Middle frontal gyrus (tissue), 1 donor: ENCODE measurements around the gene DMD.

Experiments
- DNase-seq: peaks from one replicate; pipeline ENCODE4 v3.0.0-alpha.2; 2015; ENCODE audit warnings: low spot score; ENCODE audit errors: extremely low spot score

DMD gene

DNA sequence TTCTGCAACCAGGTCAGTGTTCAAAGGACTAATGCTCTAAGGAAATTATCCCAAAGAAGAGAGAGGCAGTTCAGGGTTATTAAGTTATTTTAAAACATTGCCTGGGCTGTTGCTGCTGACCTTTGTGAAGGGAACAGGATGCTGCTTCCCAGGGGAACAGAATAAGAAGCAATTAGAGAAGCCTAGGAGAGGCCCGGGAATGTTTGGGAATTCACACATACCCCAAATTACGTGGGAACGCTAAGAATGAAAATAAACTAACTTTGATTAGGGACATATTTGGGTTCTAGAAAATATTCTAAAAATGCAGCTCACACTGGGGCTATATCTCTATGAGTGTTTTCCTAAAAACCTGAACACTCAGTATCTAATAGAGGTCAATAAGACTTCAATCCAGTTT is 1896.4 kb downstream of the DMD start:
- no peak for DNase-seq

DNA sequence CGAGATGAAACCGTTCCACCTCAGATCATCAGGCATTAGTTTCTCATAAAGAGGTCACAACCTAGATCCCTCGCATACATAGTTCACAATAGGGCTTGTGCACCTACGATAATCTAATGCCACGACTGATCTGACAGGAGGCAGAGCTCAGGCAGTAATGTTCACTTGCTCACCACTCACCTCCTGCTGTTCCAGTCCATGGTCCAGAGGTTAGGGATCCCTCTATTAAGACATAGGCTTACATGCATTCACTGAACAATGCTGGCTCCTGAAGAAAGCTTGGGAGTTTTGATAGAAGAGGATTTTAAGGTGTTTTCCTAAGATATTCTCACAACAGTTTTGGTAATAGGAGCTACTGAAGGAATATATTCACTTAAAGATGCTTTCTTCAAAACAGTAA is 1903.4 kb downstream of the DMD start:
- DNase-seq: no peak

DNA sequence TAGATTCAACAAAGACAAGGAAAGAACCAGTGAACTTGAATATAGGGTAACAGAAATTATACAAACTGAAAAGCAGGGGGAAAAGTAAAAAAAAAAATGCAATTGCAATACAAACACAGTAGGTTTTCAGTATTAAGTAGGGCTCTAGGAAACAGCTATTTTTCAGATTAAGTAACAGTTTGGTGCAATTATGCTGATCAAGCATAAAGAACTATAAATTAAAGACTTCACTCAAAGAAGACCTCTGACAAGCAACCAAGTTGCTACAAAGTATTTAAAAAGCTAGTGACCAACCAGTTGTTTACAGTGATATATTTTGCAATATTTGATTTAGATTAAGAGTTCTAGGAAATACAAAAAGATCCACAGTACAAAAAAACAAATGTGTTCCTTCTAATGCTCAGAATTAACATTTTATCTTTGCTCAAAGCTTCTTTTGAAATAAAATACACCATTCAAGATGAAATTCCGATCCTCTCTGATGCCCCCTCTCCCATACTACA is 1908.7 kb downstream of the DMD start:
- no peak for DNase-seq

DNA sequence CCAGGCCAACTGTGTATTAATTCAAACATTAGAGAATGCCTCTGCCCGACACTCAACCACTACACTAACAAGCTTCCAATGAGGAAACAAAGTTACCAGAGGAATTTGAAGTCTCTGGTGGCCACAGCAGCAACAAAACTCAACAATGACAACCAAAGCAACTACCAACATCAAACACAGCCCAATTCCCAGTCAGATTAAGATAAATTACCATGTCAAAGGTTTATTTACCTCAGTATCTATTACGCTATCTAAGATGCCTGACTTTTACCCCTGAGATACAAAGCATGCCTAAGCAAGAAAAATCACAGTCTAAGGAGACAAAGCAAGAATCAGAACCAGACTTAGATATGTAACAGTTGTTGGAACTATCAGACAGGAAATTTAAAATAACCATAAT is 1909.4 kb downstream of the DMD start:
- no peak for DNase-seq

DNA sequence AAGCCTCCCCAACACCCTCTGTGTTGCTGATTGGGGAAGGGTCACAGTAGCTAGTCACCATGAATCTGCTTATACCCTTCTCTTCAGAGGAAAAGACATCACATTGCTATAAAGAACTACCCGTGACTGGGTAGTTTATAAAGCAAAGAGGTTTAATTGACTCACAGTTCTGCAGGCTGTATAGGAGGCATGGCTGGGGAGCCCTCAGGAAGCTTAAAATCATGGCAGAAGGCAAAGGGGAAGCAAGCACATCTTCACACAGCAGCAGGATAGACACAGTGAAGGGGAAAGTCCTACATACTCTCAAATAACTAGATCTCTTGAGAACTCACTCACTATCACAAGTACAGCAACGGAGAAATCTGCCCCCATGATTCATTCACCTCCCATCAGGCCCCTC is 1910.1 kb downstream of the DMD start:
- DNase-seq: no peak

DNA sequence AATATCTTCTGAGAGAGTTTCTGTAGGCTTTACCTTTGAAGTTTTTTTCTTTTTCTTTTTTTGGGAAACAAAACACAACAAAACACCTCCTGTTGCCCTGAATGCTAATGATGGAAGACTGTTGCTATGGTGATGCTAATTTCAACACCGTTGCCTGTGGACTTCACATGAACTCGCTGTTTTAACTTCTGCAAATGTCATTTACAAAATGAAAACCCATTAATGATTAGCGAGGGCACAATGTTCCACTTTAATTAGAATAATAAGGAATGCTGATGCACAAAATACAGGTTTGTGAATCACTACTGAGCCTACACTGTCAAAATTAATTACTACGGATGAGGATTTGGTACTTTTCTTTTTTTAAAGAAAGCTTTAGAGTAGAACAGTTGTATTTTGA is 1912.4 kb downstream of the DMD start:
- DNase-seq: no peak

DNA sequence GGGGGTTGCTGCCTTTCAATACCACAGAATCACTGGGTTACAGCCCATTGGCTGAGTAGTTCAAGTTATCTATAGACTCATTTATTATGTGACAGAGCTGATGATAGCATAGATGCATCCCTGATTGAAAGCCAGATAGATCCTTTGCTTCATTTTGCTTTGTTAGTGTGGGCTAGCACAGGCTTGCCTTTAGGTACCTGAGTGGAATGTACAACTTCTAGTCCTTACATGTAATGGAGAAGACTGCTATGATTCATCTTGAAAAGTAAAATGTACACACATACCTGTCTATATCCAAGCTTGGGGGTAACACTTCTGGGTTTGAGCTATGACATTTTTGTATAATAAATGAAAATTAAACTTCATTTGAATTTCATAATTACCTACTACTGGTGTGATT is 1913.5 kb downstream of the DMD start:
- no peak for DNase-seq

DNA sequence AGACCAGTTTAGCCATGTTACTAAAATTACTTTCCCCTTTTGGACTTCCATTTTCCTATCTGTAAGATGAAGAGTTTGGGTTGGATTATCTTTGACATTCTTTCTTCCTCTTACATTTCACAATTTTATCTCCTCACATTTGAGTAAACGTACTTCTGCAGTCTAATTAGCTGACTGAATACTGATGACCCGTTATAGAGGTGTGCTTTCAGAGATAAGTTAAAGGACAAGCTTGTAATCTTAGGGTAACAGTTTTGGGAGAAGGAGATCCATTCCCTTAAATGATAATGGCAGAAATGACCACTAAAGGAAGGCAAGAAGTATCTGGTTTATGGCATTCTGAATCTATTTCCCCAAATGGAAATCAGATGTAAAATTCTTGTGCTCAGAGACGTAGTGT is 1916.9 kb downstream of the DMD start:
- DNase-seq: no peak

DNA sequence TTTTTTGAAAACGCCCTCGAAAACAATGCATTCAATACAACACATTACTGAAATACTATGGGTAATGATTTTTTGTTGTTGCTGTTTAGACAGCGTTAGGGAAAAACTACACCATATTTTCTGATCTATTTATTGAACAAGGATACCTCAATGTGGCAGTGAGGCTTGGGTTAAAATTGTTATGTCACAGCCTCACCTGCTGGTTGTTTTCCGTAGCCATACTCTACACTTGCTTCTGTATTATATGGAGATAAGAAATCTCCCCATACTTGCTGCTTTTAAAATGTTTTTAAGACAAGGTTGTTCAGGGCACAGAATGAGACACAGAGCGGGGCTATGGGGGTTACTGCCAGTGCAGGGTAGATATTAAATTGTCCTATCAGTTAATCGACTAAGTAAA is 1917.9 kb downstream of the DMD start:
- no peak for DNase-seq

DNA sequence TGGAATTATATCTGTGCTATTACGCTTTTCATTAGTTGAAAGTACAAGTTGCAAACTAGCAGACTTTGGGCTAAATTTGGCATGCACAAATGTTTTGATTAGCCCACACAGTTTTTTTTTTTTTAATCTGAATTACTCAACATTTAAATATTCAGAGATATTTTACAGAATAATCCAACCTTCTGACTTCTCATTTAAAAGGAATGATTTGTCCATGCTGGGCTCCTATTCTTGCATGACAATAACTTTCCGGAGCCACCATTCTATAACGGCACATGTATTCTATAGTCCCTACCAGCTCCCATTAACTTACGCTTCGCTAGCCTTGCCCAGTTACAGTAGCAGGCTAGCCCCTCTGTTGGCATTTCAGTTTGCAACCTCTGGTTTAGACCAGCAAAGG is 1920.2 kb downstream of the DMD start:
- no peak for DNase-seq

DNA sequence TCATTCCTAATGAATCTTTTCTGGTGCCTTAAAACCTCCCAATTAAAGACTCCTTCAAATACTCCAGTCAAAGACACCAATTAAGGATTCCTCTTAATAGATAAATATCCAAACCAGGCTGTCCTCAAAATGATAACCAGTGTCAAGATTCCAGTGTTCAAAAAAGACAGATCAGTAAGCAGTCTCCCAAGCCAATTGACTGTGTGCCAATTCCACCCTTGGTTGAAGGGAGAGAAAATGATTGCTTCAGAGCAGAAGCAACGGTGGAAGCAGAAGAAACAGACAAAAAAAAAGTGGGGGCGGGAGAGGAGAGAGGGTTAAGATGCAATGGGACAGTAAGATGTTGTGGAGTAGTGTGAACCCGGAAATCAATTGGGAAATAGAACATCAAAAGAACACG is 1923.5 kb downstream of the DMD start:
- no peak for DNase-seq

DNA sequence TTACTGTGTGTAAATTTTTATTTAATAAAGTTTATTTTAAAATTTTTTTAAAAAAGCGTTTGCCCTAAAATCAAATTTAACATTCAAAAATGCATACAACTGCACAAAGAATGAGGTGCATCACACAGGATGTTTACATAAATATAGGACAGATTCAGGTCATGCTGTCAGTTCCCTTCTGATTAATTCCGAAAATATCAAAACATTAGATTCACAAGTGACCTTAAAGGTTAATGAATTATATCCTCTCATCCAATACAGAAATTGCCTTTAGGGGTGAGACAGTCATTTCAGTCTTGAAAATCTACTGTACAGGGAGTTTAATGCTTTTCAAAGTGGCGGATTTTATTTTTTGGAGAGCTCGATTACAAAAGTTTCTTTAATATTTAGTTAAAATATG is 1930.8 kb downstream of the DMD start:
- no peak for DNase-seq

DNA sequence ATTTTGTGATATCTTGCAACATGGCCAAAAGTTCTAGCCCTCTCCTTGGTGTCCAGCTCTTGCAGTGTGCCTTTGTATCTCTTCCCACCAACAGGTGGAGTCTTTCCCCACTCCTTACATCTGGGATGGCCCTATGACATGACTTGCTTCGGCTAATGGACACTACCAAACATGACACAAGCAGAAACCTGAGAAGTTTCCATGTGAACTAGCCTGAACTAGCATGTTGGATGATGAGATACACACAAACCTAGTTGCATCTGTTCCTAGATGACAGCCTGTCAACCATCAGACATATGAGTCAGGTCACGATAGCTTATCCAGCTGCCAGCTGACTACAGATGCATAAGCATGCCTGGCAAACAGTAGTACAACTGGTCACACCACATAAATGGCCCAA is 1932.0 kb downstream of the DMD start:
- no peak for DNase-seq

DNA sequence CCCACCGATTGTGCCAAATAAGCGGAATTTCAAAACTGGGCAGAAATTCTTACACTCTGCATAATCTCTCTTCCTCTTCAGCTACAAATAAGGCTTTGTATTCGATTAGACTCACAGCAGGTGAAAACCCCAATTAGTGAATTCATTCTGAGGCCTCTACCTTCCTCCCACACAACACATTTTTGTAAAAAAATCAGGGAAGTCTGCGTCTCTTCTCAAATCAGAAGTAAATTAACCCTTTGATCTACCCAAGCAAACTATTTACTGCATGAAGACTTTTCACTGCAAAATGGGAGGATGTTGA is 1938.9 kb downstream of the DMD start:
- DNase-seq: no peak

DNA sequence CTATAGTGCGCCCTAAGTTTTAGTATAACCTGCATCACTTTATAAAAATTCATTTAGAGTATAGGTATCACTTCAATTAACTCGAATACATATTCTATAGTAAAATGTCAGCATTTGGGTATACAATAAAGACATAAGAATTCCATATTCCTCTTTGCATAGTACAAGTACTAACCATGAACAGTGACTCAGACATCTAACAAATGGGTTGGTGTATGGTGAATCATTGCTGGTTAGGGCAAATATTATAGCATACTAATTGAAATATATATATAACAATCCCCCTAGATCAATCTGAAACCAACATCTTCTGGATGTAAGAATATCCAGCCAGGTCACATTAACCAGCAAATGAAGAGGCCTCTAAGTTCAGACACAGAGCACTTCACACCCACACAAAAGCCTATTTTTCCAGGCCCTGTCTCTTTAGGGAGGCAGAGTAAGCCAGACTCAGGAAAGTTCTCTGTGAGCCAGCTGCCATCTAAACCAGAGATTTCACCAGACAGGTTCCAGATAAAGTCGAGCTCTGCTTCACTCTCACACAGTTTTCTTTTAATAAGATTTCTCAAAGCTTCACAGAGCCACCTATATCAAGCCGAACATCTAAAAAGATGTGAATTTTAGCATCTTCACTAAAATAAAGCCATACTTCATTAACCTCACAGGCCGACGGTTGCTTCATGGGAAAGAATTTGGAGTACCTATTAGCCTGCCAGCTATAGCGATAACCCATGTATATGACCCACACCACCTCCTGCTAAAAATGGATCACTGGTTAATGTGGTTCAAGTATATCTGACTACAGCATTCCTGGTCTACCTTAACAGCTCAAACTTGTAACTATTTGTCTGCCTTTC is 1939.5 kb downstream of the DMD start:
- no peak for DNase-seq

DNA sequence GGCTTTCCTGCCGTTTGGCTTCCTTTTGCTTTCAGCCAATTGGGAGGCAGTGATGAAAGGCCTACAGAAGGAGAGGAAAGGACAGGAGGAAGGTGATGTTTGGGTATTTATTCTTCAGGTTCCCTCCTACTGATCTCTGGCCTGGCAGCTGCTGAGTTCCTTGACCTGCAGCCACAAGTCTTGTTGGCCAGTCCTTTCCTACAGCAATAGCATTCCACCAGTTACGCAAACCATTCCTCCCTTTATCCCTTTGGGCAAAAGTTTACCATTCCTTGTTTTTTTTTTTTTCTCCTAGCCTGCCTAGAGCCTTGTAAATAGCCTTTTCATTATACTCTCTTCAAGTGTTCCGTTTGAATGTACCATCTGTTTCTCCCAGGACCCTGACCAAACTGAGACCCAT is 1941.4 kb downstream of the DMD start:
- no peak for DNase-seq

DNA sequence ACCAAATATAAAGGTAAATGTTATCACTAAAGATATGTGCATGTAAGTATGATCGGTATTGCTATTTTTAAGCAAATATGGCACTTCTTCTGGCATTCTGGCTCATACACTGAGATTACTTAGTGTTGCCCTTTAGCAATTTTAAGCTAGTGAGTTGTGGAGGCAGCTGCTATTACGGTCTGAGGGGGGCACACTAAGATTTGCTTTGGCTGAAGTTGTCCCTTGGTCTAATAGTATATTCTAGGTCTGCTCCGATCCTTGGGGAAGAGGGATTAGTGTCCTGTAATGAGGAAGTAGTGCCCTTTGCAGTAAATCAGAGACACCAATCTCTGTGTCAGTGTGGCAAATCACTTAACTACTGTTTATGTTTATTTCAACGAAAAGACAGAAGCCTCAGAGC is 1943.0 kb downstream of the DMD start:
- DNase-seq: no peak

DNA sequence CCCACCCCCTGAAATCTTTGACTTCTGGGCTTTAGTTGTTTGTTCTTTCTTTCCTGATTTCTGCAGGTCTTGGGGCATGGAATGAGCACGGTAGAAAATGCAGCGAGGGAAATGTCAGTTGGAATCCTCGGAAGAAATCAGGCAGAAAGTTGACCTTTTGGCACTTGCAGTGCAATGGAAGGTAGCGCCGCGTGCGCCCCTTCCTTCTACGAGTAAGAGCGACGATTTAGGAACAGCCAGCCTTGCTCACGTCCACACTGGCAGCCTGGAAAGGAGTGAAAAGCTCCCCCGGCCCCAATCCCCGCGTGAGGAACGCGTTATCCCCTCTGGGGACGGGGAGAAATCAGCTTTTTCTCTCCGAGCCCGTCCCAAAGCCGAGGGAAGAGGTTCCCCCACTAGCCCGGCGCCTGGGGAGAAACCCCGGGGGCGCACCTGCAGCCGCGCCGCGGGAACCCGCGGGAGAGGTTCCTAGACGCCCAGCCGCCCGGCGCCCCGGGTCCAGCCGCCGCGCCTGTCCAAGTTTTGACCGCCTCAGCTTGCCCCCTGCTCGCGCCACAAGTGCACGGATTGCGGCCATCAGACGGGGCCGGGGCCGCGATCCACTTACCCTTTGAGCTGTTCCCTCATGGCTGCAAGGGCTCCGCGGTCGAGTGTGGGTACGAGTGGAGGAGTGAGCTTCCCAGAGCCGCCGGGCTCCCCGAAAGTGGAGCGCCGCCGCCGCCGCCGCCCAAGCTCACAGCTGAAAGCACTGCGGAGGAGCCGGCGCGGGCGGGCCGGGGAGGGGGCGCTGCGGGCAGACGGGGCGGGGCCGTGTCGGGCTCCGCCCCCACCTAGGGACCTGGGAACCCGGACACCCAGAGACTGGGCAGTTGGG is 1944.9 kb downstream of the DMD start:
- DNase-seq: no peak

DNA sequence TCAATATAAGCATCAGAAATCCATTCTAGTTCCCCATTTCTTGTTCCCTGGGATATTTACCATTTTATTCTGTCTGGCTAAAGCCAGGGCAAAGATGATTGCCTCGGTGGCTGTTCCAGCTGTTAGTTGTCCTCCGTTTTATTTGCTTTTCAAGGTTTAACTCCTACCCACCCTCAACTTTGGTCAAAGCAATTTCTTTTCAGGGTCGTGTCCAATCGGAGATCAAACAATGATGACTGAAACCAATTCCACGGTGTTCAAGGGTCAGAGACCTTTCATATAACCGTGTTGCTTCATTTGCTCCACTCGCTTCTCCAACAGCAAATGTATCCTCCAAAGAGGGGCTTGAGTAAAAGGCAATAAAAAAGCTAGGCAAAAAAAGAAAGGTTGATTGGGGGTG is 1946.0 kb downstream of the DMD start:
- DNase-seq: no peak

DNA sequence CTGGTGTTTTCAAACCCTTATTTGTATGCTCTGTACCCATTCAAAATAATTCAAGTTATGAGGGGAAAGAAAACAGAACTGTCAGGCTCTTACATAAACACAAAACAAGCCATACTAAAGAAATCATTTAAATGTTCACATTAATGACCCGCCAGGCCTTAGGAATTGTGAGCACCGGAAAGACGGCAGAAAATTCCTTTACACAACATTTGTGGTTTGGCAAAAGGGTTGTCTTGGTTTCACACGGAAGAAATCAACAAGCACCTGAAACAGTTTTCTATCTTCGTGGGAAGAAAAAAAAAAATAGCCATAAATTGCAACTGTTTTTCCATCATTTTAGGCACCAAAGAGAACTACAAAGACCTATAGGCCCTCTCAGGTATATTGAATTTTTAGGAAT is 1951.0 kb downstream of the DMD start:
- DNase-seq: no peak

DNA sequence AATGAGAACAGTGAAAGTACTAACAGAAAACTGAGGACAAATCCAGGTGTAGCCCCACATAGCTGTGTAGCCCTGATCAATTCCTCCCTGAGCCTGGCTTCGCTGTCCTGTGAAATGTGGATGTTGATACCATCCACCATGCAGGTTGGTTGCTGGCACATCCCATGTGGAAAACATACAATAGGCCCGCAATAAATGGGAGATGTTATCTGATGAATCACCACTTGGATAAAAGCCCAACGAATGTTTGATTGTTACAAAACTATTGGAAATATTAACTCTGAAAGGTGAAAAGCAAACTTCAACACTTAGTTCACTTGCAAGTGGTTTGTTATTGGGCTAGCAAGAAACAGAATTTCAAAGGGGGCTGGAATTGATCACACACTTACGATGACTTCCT is 1953.2 kb downstream of the DMD start:
- DNase-seq: no peak

DNA sequence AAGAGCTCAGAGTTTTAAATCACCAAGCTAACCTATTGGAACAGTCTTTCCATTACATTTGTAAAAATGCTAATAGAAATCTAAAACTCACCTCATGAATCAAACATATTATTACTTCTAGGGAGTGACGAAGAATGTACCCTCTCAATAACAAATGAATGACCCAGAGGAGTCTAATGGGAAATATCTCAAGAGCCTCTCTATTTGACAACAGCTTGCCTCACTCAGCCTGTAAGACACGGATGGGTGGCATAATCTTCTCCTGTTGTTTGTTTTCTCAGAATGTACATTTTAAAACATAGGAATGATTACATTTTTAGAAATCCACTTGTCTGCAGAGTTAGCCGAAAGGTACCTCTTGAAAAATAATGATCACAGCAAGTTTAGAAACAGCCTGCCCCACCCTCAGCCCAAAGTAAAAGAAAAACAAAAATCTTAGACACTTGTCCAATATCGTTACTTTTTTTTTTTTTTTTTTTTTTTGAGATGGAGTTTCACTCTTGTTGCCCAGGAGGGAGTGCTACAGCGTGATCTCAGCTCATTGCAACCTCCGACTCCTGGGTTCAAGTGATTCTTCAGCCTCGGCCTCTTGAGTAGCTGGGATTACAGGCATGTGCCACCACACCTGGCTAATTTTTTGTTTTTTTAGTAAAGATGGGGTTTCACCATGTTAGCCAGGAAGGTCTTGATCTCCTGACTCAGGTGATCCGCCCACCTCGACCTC is 1955.9 kb downstream of the DMD start:
- no peak for DNase-seq
